GM12875 (cell line): ENCODE data around the gene GSTM1.
"Not testable (repeated sequence)": the region's sequence is repeated elsewhere in the genome, so short reads cannot be mapped to it uniquely, and the experiment has no call there.

Source experiments
- H3K4me3 ChIP-seq: one replicate; pipeline ENCODE4 v1.5.1; 2011; ENCODE audit warnings: low read depth, low read length, control low read depth
- TF ChIP-seq, protein P1 (sequence below): IDR thresholded peaks from 2 replicates; pipeline ENCODE4 v1.5.1; 2011; ENCODE audit warnings: low read depth, mild to moderate bottlenecking, control low read depth, inconsistent platforms, low read length, moderate library complexity, borderline replicate concordance; ENCODE audit not compliant: insufficient read depth

GSTM1 gene

DNA sequence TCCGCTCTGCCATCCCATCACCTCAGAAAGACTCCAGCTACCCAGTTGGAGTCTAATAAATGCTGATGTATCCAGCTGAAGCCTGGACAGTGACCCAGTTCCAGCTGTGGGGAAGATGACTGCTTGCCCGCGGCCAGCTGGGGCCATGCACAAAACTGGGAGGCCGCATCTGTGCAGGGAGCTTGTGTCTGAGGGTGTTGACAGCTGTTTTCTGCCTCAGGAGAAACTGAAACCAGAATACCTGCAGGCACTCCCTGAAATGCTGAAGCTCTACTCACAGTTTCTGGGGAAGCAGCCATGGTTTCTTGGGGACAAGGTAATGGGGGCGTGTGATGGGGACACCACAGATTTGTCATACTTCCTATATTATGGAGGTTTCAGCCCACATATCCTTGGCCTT is 16.6 kb upstream of the GSTM1 start:
- H3K4me3 ChIP-seq = no peak overlapping the region
- TF ChIP-seq, protein P1, sequence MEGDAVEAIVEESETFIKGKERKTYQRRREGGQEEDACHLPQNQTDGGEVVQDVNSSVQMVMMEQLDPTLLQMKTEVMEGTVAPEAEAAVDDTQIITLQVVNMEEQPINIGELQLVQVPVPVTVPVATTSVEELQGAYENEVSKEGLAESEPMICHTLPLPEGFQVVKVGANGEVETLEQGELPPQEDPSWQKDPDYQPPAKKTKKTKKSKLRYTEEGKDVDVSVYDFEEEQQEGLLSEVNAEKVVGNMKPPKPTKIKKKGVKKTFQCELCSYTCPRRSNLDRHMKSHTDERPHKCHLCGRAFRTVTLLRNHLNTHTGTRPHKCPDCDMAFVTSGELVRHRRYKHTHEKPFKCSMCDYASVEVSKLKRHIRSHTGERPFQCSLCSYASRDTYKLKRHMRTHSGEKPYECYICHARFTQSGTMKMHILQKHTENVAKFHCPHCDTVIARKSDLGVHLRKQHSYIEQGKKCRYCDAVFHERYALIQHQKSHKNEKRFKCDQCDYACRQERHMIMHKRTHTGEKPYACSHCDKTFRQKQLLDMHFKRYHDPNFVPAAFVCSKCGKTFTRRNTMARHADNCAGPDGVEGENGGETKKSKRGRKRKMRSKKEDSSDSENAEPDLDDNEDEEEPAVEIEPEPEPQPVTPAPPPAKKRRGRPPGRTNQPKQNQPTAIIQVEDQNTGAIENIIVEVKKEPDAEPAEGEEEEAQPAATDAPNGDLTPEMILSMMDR = no peak

DNA sequence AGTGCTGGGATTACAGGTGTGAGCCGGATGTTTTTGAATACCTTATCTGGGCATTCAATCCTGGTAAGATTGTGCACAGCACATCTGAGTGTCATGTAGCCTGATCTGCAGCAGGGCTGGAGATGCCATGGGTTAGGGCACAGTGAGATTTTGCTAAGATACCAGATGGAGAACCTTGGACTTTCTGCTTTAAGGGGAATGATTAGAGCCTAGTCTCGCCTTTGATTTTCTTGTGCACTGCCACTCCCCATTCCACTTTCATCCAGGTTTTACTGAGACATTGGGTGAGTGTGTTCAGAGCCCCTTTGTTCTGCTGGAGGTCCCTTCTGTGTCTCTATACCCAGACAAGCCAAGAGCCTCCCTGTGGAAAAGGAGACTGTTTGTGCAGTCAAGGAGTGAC is 13.8 kb upstream of the GSTM1 start:
- H3K4me3 ChIP-seq = not testable (repeated sequence)

DNA sequence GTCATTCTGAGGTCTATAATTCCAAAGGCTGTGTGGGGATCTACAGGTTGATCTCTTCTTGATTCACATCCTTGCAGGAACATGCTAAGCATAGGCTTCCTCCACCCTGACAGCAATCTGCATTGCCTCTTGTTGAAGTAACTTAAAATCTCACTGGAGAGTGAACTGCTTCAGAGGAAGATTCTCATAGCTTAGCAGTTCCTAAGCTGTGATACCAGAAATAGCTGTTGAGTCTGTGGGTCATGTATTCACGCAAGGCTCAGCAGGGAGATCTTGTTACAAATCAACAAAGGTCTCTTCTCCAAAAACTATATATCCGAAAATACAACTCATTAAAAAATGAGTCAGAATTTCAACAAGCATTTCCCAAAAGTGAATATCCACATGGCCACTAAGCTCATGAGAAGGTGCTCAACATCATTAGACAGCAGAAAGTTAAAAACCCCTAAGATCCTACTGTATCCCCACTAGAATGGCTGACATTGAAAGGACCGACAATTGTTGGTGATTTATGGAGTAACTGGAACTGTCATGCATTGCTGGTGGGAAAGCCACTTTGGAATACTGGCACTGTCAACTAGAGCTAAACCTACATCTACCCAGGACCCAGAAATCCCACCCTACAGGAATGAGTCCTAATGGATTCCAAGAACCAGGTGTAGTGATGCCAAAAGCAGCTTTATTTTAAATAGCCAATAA is 10.8 kb upstream of the GSTM1 start:
- H3K4me3 ChIP-seq = not testable (repeated sequence)

DNA sequence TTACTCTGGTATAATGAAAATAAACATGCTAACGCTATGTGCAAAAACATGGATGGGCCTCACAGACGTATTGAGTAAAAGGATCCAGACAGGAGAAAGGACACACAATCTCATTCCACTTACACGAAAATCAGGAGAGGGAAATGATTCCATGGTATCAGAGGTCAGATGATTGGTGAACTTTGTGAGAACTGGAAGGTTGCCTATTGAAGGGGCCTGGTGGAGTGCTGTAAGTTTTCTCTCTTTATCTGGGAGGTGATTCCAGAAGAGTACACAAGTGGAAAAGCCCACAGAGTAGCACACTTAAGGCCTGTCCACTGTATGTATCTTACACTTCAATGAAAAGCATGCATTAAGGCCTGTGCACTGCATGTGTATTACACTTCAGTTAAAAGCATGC is 10.2 kb upstream of the GSTM1 start:
- TF ChIP-seq, protein P1 = no peak

DNA sequence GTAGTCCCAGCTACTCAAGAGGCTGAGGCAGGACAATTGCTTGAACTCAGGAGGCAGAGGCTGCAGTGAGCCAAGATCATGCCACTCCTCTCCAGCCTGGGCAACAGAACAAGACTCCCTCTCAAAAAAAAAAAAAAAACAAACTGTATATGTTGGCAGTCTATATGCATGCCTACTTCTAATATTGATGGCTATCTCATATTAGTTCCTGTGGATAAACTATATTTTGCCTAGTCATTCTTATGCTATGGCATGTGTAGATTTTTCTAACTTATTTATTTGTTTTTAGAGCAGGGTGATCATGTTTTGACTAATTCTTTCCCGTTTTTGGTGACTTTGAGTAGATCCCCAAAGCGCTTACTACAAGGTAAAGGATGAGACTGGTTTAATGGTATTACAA is 9.0 kb upstream of the GSTM1 start:
- H3K4me3 ChIP-seq = not testable (repeated sequence)

More for the DNA sequence above, 10.2 kb upstream of the GSTM1 start:
- no peak overlapping the region for H3K4me3 ChIP-seq

DNA sequence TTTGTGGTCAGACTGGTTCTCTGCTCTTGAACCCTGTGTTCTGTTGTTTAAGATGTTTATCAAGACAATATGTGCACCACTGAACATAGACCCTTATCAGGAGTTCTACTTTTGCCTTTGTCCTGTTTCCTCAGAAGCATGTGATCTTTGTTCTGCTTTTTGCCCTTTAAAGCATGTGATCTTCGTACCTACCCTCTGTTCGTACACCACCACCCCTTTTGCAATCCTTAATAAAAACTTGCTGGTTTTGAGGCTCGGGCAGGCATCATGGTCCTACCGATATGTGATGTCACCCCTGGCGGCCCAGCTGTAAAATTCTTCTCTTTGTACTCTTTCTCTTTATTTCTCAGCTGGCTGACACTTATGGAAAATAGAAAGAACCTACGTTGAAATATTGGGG is 2.8 kb upstream of the GSTM1 start:
- not testable (repeated sequence) for H3K4me3 ChIP-seq

DNA sequence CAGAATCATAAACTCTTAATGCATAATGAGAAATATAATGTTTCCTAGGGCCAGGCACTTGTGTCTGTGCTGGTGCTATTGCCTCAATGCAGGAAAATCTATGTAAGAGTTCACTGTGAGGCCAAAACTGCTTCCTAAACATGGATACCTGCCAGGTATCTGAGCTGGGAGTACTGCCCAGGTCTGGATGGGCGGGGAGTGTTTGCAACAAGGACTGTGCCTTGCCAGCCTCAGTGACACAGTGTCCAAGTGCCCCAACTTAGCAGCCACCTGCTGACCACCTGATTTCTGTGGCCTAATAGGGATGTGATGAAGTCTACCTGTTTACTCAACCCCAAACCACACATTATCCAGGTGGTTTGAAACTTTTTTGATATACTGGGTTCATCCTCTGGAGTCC is 2.2 kb upstream of the GSTM1 start:
- not testable (repeated sequence) for H3K4me3 ChIP-seq

DNA sequence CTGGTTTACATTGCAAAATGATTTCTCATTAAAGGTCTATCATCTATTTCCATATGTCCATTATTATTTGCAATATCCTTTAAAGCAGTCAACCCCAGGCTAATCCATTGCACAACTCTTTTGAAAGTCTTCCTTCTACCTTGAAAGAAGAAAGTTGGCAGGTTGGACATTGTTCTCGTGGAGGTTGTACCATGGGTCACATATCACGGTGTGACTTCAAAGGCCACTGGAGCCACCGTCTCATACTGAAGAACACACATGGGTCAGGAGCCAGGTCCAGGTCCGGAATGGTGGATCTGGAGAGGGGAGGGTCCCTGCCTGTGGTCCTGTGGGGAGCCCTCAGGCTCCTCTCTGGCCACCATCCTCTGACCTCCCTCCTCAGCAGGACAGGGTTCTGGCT is 1.7 kb upstream of the GSTM1 start:
- not testable (repeated sequence) for H3K4me3 ChIP-seq

DNA sequence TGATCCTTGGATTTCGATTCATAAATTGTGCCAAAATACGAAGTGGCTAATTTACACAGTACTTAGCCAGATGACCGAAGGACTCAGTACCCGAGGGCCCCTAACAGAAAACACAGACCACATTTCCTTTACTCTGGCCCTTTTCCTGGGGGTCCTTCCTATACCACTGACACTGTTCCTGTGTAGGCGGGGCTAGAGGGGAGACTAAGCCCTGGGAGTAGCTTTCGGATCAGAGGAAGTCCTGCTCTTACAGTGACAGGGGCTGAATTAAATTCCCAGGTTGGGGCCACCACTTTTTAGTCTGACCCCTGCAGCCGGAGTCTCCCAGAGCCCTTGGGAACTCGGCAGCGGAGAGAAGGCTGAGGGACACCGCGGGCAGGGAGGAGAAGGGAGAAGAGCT is 508 bp upstream of the GSTM1 start:
- peak overlapping the region; percentile 60 for H3K4me3 ChIP-seq

DNA sequence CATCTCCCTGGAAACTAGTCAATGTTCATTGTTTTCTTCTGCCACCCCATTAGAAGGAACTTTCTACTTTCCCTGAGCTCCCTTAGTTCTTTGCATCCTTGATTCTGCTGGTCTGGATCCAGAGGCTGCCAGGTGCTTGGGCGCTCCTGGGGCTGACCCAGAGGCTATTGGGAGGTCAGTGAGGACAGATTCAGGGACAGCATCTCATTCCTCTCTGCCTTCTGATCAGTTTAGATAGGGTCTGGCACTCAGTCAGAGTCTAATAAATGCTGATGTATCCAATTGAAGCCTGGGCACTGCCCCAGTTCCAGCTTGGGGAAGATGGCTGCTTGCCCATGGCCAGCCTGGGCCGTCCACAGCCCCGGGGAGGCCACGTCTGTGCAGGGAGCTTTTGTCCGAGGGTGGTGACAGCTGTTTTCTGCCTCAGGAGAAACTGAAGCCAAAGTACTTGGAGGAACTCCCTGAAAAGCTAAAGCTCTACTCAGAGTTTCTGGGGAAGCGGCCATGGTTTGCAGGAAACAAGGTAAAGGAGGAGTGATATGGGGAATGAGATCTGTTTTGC is 2.3 kb downstream of the GSTM1 start:
- TF ChIP-seq, protein P1 = no peak
- H3K4me3 ChIP-seq = no peak overlapping the region

DNA sequence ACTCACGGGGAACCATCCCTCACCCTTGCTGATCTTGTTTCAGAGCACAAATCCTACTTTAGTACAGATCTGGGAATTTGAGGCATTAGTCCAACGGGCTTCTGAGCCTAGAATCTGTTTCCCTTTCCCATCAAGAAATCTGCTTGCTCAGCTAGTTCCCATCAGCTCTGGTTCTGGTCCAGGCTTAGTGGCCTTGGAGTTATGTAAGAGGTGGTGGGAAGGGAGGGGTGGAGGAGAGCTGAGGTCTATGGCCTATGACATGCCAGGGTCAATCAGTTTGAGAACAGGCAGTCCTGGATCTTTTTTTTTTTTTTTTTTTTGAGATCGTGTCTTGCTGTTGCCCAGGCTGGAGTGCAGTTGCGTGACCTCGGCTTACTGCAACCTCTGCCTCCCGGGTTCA is 4.1 kb downstream of the GSTM1 start:
- no peak overlapping the region for H3K4me3 ChIP-seq
- TF ChIP-seq, protein P1 = no peak

DNA sequence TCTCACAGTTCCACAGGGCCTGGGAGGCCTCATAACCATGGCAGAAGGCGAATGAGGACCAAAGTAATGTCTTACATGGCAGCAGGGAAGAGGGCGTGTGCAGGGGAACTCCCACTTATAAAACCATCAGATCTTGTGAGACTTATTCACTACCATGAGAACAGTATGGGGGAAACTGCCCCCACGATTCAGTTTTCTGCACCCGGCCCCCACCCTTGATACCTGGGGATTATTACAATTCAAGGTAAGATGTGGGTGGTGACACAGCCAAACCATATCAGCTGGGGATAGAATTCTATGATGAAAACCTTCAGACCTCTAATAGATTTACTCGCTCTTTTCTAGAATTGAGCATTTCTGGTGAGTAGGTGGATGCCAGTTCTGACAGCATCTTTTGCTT is 6.8 kb downstream of the GSTM1 start:
- not testable (repeated sequence) for H3K4me3 ChIP-seq

DNA sequence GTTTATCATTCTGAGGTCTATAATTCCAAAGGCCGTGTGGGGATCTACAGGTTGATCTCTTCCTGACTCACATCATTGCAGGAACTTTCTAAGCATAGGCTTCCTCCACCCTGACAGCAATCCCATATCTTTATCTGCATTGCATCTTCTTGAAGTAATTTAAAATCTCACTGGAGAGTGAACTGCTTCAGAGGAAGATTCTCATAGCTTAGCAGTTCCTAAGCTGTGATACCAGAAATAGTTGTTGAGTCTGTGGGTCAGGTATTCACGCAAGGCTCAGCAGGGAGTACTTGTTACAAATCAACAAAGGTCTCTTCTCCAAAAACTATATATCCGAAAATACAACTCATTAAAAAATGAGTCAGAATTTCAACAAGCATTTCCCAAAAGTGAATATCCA is 7.5 kb downstream of the GSTM1 start:
- not testable (repeated sequence) for H3K4me3 ChIP-seq
